Colonic mucosa (tissue), 4 donors: ENCODE measurements around the gene CRYBG1. TPM values are rescaled to one million over a fixed set of nuclear protein-coding genes. Genes with fewer than 3 reads are reported as not detected.

Source experiments
- DNase-seq: peaks from one replicate; pipeline ENCODE4 v3.0.0-alpha.2; 2020
- H3K27ac ChIP-seq: fragments of 200-600 bp; one replicate; pipeline ENCODE4 v1.8.0; 2021
- H3K27me3 ChIP-seq: fragments of 200-600 bp; one replicate; pipeline ENCODE4 v1.8.0; 2021
- H3K36me3 ChIP-seq: fragments of 200-600 bp; one replicate; pipeline ENCODE4 v1.8.0; 2021
- H3K4me1 ChIP-seq: fragments of 200-600 bp; one replicate; pipeline ENCODE4 v1.8.0; 2021; ENCODE audit warnings: mild to moderate bottlenecking
- H3K4me3 ChIP-seq: fragments of 200-600 bp; one replicate; pipeline ENCODE4 v1.8.0; 2021
- H3K9ac ChIP-seq, 2 donors: one replicate each; pipeline ENCODE4 v1.7.0; 2013; ENCODE audit warnings: control low read depth in 2 of 2, low read depth in 2 of 2, low read length in 2 of 2
- H3K9me3 ChIP-seq: fragments of 200-600 bp; one replicate; pipeline ENCODE4 v1.8.0; 2021
- CTCF ChIP-seq: fragments of 200-600 bp; IDR thresholded peaks from one replicate; pipeline ENCODE4 v1.8.0; 2022; ENCODE audit warnings: antibody characterized with exemption, mild to moderate bottlenecking
- intact Hi-C: fragments of 100-400 bp; cut with DNase I; formaldehyde crosslinking; loops from one replicate; pipeline ENCODE4 v1.14.1; 2022
- total RNA-seq, 2 donors: library from RNA; stranded (reverse); fragmentation: NEBNext Ultra II Directional in 1 of 2; extraction: Animal tissue kit (Norgen Biotek cat#: 25700) in 1 of 2; gene quantifications; one replicate each; pipeline ENCODE4 v1.2.1, GENCODE V29; 2021
- donor health status: healthy.
- donor health status: DM: no; HTN: no; CAD: no.
- donor health status: DM: no; HTN: no; CAD: no.

Gene CRYBG1
- total RNA-seq, 2 donors from 2014 or later = 80.5 to 102 TPM

- intact Hi-C loops = no loop called here
- no peaks in the 10 kb centered on the region for H3K36me3 ChIP-seq
- no peaks in the 10 kb centered on the region for H3K9me3 ChIP-seq
- H3K4me3 ChIP-seq = no peak overlapping the region
- DNase-seq = no peak
- TF ChIP-seq CTCF = no peak
- H3K4me1 ChIP-seq = no peaks in the 10 kb centered on the region
- H3K27me3 ChIP-seq = no peaks in the 10 kb centered on the region
- no peak overlapping the region for H3K9ac ChIP-seq
- H3K27ac ChIP-seq = no peak overlapping the region
Observed at GRCh38 chr6:106347219-106347618, 13.3 kb upstream of the CRYBG1 start.

- no peaks in the 10 kb centered on the region for H3K9me3 ChIP-seq
- no peak overlapping the region for H3K27ac ChIP-seq
- H3K4me3 ChIP-seq = no peak overlapping the region
- intact Hi-C loops = no loop called here
- no peak overlapping the region for H3K9ac ChIP-seq
- no peaks in the 10 kb centered on the region for H3K4me1 ChIP-seq
- no peak for DNase-seq
- H3K27me3 ChIP-seq = no peaks in the 10 kb centered on the region
- no peaks in the 10 kb centered on the region for H3K36me3 ChIP-seq
- no peak for TF ChIP-seq CTCF
Observed at GRCh38 chr6:106356378-106356777, 4.1 kb upstream of the CRYBG1 start.

- Histone ChIP-seq H3K9me3 (no peaks in the 10 kb centered on the region), H3K27me3 (no peaks in the 10 kb centered on the region), H3K27ac (no peak overlapping the region), H3K36me3 (no peaks in the 10 kb centered on the region), H3K4me3 (peak overlapping the region; percentile 61), H3K4me1 (no peaks in the 10 kb centered on the region), H3K9ac (no peak overlapping the region)
- TF ChIP-seq CTCF = no peak
- intact Hi-C loops = no loop called here
- DNase-seq = no peak
Observed at GRCh38 chr6:106359959-106360409, 533 bp upstream of the CRYBG1 start.

- Histone ChIP-seq H3K36me3 (no peaks in the 10 kb centered on the region), H3K9me3 (no peaks in the 10 kb centered on the region), H3K4me1 (no peaks in the 10 kb centered on the region), H3K27ac (no peak overlapping the region), H3K27me3 (no peaks in the 10 kb centered on the region), H3K9ac (peak overlapping the region; percentile 66 to 79), H3K4me3 (peak overlapping the region; percentile 61)
- intact Hi-C loops = no loop called here
- no peak for TF ChIP-seq CTCF
- DNase-seq = peak; percentile 41
Observed at GRCh38 chr6:106360989-106361430, 493 bp downstream of the CRYBG1 start.

GRCh38 chr6:106363401-106364138, 3.1 kb downstream of the CRYBG1 start:
- intact Hi-C loops = no loop called here
- no peaks in the 10 kb centered on the region for H3K4me1 ChIP-seq
- TF ChIP-seq CTCF = no peak

More at GRCh38 chr6:106363401-106364138, 3.1 kb downstream of the CRYBG1 start:
- Histone ChIP-seq H3K4me3 (no peak overlapping the region), H3K9ac (no peak overlapping the region), H3K27ac (no peak overlapping the region), H3K9me3 (no peaks in the 10 kb centered on the region), H3K36me3 (no peaks in the 10 kb centered on the region), H3K27me3 (no peaks in the 10 kb centered on the region)
- DNase-seq = no peak
